NCI-H510A (cell line): ENCODE measurements around the gene CELA2A.

Source experiments
- DNase-seq: peaks from one replicate; lab custom pipeline; 2025; lab: John Stamatoyannopoulos, UW

CELA2A gene

DNA sequence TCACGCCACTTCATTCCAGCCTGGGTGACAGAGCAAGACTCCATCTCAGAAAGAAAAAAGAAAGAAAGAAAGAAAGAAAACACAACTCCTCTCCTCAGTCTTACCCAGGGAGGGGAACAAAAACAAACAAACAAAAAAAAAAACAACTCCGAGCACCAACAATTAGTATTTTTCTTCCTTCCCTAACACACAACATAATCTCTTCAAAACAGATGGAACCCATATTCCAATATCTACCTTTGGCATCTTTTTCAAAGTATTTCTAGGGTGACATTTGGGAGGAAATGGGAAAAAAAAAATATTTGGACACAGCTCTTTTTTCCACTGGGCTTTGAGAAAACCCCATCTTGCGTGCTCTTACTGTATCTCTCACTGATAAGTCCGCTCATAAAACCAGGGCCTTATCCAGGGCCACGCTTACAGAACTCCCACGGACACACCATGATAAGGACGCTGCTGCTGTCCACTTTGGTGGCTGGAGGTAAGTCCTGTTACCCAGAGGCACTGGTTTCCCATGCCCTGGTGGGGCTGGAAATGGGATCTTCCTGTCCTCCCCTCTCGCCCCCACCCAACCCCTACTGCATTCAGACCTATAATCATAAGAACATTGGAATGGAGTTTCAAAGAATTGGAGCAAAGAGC is at the start of gene CELA2A:
Gene CELA2A (plus strand): TSS at position 420 of the 642 bp plus-strand sequence. CDS start 22 bp downstream, at position 442.
- DNase-seq = no peak

- DNase-seq = no peak
Measured at GRCh38 chr1:15407580-15407979, 49.0 kb upstream of the CELA2A start.

DNA sequence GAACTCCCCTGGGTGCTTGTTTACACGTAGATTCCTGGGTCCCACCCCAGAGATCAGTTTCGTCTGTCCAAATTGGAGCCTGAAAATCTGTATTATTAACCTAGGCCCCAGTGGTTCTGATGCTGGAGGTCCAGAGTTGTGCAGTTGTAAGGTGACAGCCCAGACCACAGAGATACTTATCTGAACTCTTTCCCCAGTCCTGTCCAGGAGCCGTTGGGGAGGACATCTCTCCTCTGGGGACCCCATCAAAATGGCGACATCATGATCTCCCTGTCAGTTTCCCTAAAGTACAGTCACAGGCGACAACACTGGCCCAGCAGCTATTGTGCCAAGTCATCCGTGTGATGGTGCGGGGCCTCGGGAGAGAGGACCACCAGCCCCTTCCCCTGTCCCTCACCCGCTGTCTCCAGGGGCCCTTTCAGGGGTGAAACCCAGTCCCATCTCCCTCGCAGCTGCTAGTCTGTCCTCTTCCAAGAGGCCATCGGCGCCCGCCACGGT is 47.6 kb upstream of the CELA2A start:
- no peak for DNase-seq

DNA sequence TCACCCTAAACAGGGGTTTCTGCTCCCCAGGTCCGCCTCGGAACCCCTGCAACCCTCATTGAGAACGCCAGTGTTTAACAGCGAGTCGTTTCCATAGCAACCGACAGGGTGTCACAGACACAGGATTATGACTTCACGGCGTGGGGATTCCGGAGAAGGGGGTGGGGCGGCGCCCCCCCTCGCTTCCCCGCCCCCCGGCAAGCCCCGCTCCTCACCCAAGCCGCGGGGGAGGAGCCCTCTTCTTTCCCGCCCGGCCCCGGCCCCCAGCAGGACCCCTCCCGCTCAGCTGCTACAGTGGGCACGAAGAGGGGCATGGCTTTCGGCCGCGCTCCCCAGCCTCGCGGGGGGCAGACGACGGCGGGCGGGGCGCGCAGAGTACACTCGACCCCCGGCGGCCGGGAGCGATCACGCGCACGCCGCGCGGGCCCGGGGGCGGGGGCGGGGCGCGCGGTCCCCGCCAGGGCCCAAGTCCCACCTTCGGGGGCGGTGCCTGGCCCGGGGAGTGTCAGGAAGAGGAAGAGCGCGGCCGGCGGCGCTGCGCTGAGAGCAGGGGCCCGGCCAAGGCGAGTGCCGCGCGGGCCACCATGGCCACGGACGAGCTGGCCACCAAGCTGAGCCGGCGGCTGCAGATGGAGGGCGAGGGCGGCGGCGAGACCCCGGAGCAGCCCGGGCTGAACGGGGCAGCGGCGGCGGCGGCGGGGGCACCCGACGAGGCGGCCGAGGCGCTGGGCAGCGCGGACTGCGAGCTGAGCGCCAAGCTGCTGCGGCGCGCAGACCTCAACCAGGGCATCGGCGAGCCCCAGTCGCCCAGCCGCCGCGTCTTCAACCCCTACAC is 46.9 kb upstream of the CELA2A start, which contains the start of gene EFHD2:
Gene EFHD2 (plus strand): TSS at position 501 of the 835 bp plus-strand sequence. CDS start 84 bp downstream, at position 585.
- DNase-seq = peak; percentile 92

- DNase-seq = no peak
Measured at GRCh38 chr1:15410223-15410883, 46.2 kb upstream of the CELA2A start.

DNA sequence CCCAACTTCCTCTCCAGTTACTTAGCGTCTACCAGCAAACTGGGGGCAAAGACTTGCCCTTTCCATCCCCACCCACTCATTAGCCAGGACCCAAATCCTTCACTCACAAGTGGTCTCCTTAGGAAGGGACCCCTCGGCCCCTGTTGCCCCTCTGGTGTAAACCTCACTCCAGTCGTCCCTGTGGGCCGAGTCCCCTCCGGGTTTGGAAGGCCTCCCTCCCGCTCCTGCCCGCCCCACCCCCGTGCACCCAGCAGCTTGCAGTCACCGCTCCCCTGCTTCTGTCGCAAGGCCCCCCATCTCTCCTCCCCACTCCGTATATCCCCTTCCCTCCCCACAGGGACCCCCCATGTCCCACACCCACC is 45.7 kb upstream of the CELA2A start:
- no peak for DNase-seq

DNA sequence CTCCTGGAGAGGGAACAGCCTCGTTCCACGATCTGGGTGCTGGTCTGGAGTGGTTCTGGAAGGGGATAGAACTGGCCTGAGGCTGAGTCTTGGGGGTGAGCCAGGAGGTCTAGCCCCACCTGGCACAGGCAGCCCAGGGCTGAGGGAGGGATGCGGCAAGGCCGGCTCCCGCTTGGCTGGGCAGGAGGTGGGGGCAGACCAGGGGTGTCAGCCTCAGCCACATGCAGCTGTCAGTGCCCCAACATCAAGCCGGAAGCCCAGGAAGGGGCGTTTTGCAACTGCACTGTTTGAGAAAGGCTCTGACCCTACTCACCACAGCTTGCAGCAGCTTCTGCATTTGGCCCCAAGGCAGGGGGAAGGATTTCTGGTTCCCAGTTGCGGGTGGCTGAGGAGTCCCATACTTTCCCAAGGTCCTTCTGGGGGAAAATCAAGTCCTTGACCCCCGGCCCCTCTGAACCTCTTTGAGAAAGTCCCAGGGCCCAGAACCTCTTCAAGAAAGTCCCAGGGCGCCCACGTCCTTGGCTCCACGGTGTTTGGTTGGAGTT is 44.9 kb upstream of the CELA2A start:
- DNase-seq = no peak

DNA sequence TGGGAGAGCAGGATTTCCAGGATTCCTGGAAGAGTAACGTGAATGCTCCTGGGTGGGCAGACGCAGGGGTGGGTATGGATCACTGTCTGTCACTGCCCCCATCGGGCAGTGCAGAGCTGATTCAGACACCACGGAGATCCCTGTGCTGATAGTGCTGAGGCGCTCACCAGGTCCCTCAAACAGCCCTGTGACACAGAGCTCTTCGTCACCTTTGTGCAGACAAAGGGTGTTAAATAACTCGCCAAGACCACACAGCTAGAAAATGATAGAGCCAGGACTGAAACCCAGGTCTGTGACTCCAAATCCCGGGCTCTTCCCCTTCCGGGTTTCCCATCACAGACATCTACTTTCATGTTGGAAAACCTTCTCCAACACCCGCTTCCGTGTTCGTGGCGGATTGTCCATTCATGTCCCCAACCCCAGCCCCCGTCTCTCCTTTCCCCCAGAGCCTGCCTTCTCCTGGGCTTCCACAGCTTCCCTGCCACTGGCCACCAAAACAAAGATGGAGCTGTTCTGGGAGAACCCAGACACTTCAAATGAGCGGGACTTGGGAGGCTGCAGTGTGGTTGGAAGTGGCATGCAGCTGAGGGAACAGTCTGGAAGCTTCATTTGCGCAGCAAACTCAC is 44.2 kb upstream of the CELA2A start:
- no peak for DNase-seq

- no peak for DNase-seq
Measured at GRCh38 chr1:15412843-15413242, 43.7 kb upstream of the CELA2A start.

GRCh38 chr1:15413563-15414444 is 42.7 kb upstream of the CELA2A start:
- no peak for DNase-seq

GRCh38 chr1:15414445-15414983 is 42.0 kb upstream of the CELA2A start:
- no peak for DNase-seq

DNA sequence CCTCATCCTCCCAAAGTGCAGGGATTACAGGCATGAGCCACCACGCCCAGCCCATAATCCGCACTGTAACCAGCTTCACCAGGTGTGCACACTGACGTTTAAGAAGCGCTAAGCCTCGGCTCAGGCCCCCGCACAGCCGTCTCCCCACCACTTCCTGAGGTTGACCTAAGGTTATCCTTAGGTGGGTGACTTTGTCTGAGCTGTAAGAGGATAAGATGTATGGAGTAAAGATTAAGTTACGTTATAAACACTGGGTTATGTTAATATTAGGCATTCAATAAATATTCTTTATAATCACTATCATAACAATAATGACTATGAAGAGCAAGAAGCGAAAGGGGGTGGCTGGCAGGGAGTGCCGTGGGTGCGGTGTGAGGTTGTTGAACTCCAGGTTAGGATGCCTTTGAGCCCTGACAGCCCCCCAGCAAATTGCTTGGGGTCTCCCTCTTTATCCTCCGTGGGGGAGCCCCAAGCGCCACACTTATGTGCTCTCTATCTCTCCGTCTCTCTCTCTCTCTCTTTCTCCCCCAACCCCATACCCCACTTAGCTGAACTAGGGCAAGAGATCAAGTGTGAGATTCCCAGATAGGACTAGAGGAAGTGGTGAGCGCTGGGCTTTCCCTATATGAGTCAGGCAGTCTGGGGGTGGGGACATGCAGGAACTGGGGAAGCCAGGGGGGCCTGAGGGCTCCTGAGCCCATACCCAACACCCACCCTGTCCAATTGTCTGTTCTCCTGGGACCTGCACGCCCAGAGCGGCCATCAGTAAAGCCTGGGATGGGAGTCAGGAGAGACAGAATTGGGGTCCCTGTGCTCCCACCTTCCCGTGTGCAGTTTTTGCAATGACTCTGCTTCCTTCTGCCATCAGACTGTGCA is 39.2 kb upstream of the CELA2A start:
- no peak for DNase-seq

- DNase-seq = no peak
Measured at GRCh38 chr1:15418806-15419515, 37.6 kb upstream of the CELA2A start.

DNA sequence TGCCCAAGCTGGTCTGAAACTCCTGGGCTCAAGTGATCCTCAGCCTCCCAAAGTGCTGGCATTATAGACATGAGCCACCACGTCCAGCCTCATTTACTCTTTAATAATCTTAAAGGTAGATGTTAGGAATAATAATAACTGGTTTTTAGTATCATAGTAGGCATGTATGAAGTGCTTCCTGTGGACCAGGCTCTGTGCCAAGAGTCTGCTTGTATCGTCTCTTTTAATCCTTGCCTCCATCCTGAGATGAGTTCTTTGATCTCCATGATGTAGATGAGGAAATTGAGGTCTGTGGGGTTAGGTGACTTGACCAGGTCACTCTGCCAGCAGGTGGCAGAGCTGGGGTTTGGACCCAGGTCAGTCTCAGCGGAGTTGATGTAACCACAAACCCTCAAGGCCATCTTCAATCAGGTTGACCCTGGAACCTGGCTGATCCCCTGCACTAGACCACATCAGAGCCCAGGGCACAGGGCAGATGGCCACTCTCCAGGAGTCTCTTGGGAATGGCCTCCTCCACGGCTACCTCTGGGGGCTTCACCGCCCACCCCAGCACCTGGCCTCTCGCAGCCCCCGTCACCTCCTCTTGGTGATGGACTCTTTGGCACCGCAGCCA is 35.6 kb upstream of the CELA2A start:
- no peak for DNase-seq

DNA sequence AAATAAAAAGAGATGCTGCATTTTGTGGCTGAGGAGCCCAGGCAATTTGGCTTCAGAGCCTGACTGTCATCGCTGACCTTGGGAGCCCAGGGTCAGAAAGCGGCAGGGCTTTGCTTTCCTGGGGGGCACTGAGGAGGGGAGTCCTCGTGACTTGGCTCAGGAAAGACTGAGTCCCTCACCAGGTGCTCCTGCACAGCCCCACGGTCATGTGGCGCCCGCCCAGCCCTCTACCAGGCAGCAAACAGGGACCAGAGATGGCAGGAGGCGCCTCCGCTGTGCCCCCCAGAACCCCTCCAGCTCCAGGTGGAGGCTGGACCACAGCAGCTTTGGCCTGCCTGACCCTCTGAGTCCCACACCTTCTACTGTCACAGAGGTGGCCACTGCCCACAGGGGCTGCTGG is 33.7 kb upstream of the CELA2A start:
- DNase-seq = no peak

- DNase-seq = no peak
Measured at GRCh38 chr1:15423355-15424077, 33.0 kb upstream of the CELA2A start.

DNA sequence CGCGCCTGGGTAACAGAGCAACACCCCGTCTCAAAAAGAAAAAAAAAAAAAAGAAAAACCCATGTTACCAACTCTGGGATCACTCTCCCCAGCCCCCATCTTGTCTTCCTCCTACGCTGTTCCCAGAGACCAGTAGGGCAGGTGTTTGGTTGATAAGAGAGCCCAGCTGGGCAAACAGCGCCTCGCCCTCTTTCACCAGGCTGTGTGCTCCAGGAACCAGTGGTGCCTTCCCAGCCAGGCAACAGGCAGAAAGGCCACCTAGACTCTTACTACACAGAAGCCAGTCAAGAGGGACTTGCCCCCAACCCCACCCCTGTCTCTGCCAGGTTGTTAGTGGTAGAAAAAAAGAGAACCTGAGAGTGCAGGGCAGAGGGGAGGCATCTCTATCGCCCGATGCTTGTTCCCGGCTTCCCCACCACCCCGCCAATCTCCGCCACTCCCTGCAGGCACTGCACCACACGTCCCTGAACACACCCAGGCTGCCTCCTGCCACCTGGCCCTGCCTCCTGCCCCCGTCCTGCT is 32.3 kb upstream of the CELA2A start:
- peak; percentile 99 for DNase-seq

DNA sequence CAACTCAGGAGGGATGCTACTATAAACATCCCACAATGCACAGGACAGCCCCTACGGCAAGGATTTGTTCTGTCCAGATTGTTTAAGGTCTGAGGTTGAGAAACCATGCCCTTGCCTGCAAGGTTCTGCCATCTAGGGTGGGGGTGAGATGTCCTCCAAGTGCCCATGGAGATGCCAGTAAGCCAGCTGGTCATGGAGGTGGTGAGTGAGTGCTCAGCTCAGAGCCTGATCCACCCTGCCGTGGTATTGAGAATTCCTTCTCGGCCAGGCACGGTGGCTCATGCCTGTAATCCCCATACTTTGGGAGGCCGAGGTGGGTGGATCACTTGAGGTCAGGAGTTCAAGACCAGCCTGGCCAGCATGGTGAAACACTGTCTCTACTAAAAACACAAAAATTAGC is 31.6 kb upstream of the CELA2A start:
- DNase-seq = no peak
